Stimulated activated CD4-positive, alpha-beta T cell treated with anti-CD3 and anti-CD28 coated beads, Interleukin-15, amount 100 ng/mL, for 48 hours (primary cell): ENCODE results near the gene SDC3.
"Not testable (repeated sequence)": the region's sequence is repeated elsewhere in the genome, so short reads cannot be mapped to it uniquely, and the experiment has no call there.

Experiments
- DNase-seq, 2 donors: peaks; one replicate each; pipeline ENCODE4 v3.0.0-alpha.2; 2020; ENCODE audit warnings: low read depth in 2 of 2

The SDC3 gene

GRCh38 chr1:30875916-30876315 lies 32.6 kb downstream of the SDC3 start:
- DNase-seq: no peak

DNA sequence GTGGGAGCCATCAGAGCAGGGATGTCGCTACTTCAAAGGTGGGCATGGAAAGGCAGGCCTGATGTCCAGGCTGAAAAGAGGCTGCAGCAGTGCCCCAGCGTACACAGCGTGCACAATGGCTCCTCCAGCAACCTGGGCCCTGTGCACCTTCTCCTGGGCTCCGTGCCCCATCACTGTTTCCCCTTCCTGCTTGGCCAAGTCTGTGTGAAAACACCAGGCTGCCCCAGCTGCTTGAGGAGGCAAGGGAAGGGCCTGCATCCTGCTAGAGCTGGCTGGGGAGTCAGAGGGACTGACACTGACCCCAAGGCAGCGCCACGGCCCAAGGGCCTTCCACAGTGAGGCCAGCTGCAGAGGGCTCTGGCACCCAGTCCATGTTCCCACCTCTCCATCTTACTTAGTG lies 33.4 kb downstream of the SDC3 start:
- DNase-seq: no peak

DNA sequence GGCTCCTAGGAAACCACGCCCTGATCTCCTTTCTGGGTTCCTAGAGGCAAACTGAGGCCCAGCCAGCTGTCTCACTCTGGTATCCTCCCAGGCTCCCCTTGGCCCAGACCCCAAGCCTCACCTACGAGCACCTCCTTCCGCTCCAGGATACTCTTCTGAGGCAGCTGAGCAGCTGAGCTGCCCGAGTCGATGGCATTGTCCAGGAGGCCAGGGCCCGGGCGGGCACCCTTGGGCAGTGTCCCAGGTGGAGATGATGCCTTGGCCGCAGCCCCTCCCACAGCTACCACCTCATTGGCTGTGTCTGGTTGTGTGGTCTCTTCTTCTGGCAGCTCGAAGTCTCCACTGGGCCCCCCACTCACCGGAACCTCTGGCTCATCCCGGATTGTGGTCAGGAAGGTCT lies 34.4 kb downstream of the SDC3 start:
- no peak for DNase-seq

DNA sequence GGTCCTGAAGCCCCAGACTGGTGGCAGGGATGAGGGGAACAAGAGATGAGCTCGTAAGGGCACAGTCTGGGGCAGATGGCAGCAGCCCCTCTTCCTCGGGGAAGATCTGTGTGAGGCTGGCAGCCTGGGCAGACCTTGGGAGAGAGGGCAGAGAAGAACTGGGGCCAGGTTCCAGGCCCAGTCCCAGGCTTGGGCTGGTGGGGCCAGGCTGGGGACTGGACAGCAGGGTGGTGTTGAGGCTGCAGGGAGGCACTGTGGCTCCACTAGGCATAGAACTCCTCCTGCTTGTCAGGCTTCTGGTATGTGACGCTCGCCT lies 35.7 kb downstream of the SDC3 start:
- no peak for DNase-seq

DNA sequence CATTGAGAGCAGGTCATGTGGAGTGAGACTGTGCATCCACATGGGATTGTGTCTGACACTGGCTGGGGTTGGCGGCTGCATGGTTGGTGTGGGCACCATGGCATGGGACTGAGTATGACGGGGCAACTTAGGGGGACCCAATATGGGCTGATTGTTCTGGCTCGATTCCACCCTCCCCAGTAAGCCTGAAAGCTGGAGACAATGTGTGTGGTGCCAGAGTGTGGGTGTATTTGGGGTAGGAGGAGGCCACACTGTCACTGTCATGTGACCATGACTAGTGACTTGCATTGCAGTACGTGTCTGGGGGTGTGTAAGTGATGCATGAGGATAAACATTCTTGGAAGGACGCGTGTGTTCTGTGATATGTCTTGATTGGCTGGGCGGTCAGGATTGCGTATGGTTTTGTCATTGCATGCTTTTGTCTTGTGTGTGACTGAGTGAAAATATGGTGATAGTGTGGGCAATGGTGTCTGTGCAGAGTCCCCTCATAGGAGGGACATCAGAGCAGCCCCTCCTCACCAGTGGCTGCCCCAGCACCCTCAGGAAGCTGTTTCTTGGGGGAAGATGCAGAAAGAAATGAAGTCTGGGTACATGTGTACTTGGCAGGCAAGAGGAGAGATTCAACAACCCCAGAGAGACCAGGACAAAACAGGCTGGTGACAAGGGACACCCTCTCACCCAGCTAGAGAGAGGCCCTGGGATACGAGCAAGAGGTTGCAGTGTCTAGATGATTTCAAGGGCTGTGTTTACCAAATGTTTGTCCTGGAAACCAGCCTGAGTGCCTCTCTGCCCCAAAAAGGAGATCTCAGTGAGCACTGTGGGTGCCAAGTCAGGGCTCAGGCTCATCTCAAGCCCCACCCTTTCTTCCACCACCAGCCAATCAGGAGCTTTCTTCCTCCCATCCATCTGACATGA lies 36.3 kb downstream of the SDC3 start:
- DNase-seq: no peak

DNA sequence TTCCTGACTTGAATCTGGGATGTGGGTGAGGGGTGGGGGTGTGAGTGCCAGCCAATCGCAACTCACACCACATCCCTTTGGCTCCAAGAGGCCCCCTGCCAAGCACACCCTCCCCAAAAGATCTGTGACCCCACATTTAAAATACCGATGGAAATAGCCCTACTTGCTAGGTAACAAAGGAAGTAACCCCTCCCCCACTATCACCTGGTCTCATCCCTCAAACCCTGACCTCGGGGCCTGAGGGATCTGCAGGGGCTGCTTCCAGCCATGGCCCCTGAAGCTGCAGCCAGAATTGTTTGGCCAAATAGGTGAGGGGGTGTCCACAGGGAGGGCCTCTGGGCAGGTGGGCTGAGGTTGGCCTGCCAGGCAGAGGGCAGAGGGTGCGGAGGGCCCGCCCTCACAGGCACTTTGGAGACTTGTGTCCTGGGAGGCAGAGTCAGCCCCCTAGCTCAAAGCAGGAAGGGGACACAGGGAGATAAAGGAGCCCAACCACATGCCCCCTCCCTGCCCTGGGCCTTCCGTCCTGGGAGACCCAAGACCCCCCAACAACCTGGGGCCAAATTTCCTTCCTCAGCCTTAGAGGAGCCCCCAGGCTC lies 37.2 kb downstream of the SDC3 start:
- DNase-seq: no peak

GRCh38 chr1:30870656-30871055 lies 37.9 kb downstream of the SDC3 start:
- no peak for DNase-seq

GRCh38 chr1:30870035-30870434 lies 38.5 kb downstream of the SDC3 start:
- DNase-seq: no peak

DNA sequence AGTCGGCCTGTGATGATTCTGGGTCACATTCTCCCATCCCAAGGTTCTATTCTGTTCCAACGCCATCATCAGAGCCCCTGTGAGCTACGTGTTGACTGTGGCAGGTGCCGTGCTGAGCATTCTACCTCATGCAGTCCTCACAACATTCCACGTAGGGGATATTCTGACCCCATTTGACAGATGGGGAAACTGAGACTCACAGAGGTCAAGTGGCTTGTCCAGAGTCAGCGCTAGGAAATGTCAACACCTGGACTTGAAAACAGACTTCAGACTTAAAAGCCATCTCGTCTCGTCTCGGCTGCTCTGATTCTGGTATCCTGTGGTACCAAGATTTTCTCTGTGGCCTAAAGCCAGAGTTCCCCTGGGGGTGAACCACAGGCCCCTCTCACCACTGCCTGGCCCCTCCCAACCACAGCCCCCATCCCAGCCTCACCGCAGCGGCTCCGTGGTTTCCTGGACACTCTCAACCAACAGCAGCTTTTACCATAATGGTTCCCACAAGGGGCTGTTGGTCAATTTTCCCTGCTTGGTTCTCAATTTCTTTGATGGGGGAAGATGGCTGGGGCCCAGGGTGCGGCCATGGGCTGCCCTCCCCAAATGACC lies 39.6 kb downstream of the SDC3 start:
- DNase-seq: no peak

GRCh38 chr1:30868057-30868456 lies 40.5 kb downstream of the SDC3 start:
- DNase-seq: not testable (repeated sequence)

DNA sequence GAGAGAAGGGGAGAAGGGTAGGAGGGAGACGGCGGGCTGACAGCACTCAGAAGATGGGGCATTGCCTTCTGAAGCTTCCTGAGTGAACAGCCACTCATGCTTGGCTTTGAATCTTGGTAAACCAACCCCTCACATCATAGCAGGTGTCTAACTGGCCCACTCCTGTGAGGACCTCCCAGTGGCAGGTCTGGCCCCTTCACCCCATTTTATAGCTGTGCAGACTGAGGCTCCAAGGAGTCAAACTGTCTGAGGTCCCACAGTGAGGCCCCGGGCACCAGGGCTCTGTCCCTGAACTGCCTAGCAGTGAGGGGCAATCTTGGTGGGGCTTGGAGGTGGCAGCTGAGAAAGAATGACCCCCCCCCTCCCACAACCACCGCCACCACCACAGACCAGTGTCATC lies 41.0 kb downstream of the SDC3 start:
- no peak for DNase-seq

DNA sequence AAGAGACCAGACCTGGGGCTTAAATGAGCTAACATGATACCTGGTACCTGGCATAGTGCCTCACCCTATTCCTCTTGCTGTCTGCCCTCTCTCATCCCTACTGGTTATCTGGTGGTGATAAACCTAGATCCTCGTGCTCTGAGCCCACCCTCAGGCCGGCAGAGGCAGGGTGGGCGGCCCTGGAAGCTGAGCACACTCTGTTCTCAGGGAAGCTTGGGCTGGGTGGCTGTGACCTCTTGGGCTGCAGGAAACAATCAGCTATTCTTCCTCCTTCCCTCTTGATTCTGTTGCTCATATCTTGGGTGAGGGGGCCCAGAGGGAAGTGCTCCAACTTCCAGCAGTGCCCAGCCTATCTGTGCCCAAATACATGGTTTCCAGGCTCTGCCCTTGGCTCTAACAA lies 42.0 kb downstream of the SDC3 start:
- DNase-seq: no peak

- no peak for DNase-seq
Observed at GRCh38 chr1:30864681-30865080, 43.9 kb downstream of the SDC3 start.

- DNase-seq: no peak
Observed at GRCh38 chr1:30863858-30864604, 44.5 kb downstream of the SDC3 start.

DNA sequence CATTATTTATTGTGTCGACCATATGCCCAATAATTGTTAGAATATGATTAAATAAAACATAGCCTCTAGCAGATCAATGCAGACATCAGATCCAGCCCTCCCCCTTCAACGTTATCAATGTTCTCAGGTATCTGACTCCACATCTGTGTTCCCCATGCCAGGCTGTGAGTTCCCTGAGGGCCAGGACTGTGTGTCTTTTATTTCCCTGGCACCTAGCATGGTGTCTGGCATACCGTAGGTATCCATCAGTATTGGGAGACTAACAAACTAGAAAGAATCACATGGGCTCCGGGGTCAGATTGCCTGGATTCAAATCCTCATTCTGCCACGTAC lies 48.3 kb downstream of the SDC3 start:
- no peak for DNase-seq

DNA sequence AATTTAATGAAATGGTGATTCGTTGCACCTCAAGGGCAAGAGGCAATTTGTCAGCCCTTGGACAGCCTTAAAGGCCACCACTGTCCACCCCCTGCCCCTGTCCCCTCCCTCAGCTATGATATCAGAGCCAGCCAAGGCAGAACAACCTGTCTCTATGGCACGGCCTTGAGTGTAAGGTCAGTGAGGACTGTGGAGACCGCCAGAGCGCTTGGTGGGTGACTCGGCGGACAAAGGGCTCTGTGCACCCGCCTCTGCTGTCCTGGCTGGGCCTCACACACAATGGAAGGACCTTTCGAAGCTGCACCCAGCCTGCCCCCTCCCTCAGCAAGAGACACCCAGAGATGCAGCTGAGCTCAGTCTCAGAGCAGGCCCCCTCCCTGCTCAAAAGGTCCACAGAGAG lies 50.6 kb downstream of the SDC3 start:
- no peak for DNase-seq

GRCh38 chr1:30857062-30857461 lies 51.5 kb downstream of the SDC3 start:
- no peak for DNase-seq

DNA sequence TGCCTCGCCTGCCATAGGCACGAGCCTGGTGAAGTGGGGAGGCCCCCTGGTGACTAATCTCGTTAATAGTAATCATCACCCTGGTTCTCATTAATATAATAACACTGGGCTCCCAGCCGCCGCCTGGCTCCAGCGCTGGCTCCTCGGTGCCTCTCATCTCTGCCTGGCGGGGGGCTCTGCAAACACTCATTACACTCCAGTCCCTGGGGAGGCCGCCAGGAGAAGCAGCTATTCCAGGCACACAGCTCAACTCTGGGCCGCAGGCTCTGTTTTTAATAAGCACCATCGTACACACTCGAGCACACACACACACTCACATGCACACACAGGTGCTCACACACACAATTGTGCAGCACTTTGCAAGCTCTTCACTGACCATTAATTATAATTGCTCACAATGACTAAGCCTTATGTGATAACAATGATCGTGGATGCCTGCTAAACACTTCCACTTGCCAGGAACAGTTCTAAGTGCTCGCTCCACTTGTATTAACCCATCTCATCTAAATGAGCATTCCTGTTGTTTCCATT lies 52.2 kb downstream of the SDC3 start:
- DNase-seq: no peak

DNA sequence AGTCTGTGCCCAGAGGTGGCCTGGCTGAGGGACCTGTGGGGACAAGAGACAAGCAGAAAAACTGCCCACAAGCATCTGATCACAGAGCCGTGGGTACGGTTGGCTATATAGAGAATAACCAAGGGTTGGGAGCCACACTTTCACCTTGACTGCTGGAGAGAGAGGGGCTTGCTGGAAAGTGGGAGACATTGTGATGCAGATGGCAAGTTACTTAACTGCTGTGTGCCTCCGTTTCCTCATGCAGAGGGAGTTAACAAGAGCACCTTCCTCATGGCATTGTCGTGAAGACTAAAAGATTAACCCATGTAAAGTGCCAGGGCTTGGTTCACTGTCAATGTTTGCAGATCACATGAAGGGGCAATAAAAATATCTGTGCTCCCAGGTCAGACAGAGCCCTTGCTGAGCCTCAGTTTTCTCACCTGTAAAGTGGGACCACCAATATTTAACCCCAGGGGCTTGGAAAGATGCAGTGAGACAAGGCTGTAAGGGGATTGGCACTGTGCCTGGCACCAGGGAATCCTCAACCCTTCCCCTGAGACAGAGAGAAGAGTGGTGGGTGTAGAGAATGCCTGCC lies 52.8 kb downstream of the SDC3 start:
- DNase-seq: no peak

DNA sequence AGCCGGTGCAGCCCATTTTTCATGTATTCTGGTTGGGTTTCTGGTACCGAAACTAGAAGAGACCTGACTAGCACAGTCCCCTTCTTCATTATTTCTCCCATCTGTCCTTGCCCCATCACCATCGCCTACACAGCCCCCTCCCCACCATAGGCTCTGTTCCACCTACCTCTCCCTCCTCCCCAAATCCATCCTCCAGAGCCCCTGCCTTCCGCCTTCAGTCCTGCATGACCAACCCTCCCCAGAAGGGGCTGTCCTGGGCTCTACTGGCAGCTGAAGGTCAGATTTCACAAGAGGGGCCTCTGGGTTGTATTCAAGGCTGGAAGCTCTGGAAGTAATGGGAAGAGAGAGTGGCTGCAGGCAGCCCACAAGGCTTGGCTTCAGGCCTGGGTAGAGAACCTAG lies 55.2 kb downstream of the SDC3 start:
- DNase-seq: no peak

DNA sequence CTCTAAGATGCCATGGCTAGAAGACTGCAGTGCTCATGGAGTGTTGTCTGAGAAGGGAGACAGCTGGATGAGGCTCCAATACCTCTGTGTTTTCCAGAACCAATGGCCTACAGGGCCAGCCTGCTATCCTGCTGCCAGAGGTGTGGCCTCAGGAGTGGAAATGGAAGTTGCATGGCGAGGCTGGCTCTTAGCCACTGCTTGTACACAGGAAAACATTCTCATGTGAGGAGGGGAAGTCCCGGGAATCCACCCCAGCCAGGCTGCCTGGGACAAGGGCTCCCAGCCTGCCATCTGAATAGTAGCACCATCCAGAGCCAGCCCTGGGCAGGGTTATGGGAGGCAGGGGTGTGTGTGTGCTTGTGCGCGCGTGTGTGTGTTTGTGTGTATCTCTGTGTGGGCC lies 56.5 kb downstream of the SDC3 start:
- no peak for DNase-seq

GRCh38 chr1:30851286-30851685 lies 57.3 kb downstream of the SDC3 start:
- no peak for DNase-seq
